Rectal smooth muscle tissue (tissue), 1 donor: ENCODE results near the gene RPF1.
A peak's percentile ranks its signal among the peaks of the same experiment; 100 is the strongest.
"Not testable (repeated sequence)": the region's sequence is repeated elsewhere in the genome, so short reads cannot be mapped to it uniquely, and the experiment has no call there.

Experiments
- H3K27ac ChIP-seq: one replicate; pipeline ENCODE4 v1.7.0; 2013; ENCODE audit warnings: low read depth, low read length, inconsistent platforms
- H3K27me3 ChIP-seq: one replicate; pipeline ENCODE4 v1.7.0; 2013; ENCODE audit warnings: low read length; ENCODE audit not compliant: control insufficient read depth, insufficient read depth
- H3K36me3 ChIP-seq: one replicate; pipeline ENCODE4 v1.7.0; 2013; ENCODE audit warnings: low read length; ENCODE audit not compliant: control insufficient read depth, insufficient read depth
- H3K4me1 ChIP-seq: one replicate; pipeline ENCODE4 v1.7.0; 2013; ENCODE audit warnings: low read length; ENCODE audit not compliant: control insufficient read depth, insufficient read depth
- H3K4me3 ChIP-seq: one replicate; pipeline ENCODE4 v1.7.0; 2013; ENCODE audit warnings: low read length
- H3K9ac ChIP-seq: one replicate; pipeline ENCODE4 v1.7.0; 2013; ENCODE audit warnings: low read length

Gene RPF1

GRCh38 chr1:84502927-84503326, 23.9 kb downstream of the RPF1 start:
- Histone ChIP-seq H3K4me1 (peaks cover 16% of the 10 kb centered on the region), H3K4me3 (no peak overlapping the region), H3K9ac (no peak overlapping the region), H3K27ac (no peak overlapping the region), H3K27me3 (no peaks in the 10 kb centered on the region), H3K36me3 (peaks cover 4% of the 10 kb centered on the region)

GRCh38 chr1:84504580-84505492, 25.8 kb downstream of the RPF1 start:
- Histone ChIP-seq H3K36me3 (no peaks in the 10 kb centered on the region), H3K4me3 (peak overlapping the region; percentile 86), H3K9ac (peak overlapping the region; percentile 86), H3K27me3 (no peaks in the 10 kb centered on the region), H3K27ac (peak overlapping the region; percentile 97), H3K4me1 (peaks cover 12% of the 10 kb centered on the region)

DNA sequence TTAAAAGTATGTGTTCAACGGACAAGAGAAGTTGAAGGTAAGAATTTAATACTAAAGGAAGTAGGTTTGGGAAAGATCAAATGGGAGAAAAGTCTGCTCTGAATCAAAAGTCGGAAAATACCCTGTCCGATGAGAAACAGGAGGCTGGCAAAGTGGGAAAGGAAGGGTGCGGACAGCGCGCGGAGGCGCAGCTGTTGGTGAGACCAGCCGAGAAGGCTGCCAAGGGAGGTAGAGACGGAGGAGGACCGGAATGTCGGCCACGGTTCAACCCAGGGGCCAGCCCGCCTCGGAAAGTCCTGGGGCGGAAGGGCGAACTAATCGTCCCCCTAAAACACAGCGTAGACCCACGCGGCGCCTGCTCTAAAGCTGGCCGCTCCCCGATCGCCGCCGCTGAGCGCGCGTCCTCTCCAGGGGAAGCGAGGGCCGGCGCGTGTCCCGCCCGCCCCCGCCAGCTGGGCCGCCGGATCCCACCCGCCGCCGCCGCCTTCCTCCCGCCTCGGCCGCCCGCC, 26.5 kb downstream of the RPF1 start:
- H3K27ac ChIP-seq = peak overlapping the region; percentile 97
- peak overlapping the region; percentile 86 for H3K4me3 ChIP-seq
- peaks cover 12% of the 10 kb centered on the region for H3K4me1 ChIP-seq
- H3K27me3 ChIP-seq = no peaks in the 10 kb centered on the region
- H3K36me3 ChIP-seq = no peaks in the 10 kb centered on the region
- peak overlapping the region; percentile 86 for H3K9ac ChIP-seq

DNA sequence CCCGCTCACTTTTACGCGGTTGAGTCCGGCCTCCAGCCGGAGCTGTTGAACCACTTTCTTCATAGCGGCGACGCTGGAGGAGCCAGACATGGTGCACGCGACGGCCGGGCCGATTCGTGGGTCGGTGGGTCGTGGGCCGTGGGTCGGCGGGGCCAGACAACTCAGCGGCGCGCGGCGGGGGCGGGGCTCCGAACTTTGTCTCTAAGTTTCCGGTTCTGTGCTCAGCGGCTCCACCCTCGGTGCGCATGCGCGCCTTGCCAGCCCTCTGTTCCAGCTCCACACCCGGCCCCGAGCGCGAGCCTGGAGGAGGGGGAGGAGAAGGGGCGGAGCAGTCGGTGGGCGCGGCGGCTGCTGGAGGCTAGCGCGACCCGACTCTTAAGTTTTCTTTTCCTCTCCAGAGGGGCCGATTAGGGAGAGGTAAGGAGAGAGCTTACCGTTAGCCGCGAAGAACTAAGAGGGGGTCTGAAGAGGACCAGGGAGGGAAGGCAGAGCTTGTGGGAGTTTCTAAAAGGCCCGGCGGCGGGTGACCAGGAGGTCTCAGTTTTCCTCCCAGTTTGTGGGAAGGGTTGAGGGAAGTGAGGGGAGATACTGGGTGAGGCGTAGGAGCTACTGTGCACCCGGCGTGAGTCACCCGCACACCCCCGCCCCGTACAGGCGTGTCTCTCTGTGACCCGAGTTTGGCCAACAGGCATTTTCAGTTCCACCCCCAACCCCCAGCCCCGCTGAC, 27.1 kb downstream of the RPF1 start, which contains the start of the genes GNG5 and SPATA1:
Gene GNG5 (minus strand): TSS at position 580 of the 727 bp plus-strand sequence. CDS start 490 bp downstream, at position 90.
Gene SPATA1 (plus strand): TSS at position 385 of the 727 bp plus-strand sequence. CDS start 9,974 bp downstream, outside the sequence.
- Histone ChIP-seq H3K27ac (peak within 1 kb of the TSS; percentile 97), H3K4me3 (peak within 1 kb of the TSS; percentile 86), H3K4me1 (peaks cover 12% of the 10 kb centered on the region), H3K36me3 (no peaks in the 10 kb centered on the region), H3K27me3 (no peaks in the 10 kb centered on the region), H3K9ac (peak within 1 kb of the TSS; percentile 86)

GRCh38 chr1:84506729-84507453, 27.8 kb downstream of the RPF1 start:
- Histone ChIP-seq H3K27ac (peak overlapping the region; percentile 97), H3K4me1 (peaks cover 12% of the 10 kb centered on the region), H3K4me3 (peak overlapping the region; percentile 86), H3K9ac (peak overlapping the region; percentile 74), H3K36me3 (no peaks in the 10 kb centered on the region), H3K27me3 (no peaks in the 10 kb centered on the region)

DNA sequence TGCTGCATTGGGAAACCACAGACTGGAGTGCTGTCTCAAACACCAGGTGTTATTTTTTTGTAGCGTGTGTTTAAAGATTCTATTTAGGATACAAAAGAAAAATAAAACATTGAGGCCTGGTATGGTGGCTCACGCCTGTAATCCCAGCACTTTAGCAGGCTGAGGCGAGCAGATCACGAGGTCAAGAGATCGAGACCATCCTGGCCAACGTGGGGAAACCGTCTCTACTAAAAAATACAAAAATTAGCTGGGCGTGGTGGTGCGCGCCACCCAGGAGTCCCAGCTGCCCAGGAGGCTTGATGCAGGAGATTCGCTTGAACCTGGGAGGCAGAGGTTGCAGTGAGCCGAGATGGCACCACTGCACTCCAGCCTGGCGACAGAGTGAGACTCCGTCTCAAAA, 28.8 kb downstream of the RPF1 start:
- not testable (repeated sequence) for H3K36me3 ChIP-seq, H3K27ac ChIP-seq, H3K4me3 ChIP-seq, H3K9ac ChIP-seq, H3K27me3 ChIP-seq
- peaks cover 10% of the 10 kb centered on the region for H3K4me1 ChIP-seq

DNA sequence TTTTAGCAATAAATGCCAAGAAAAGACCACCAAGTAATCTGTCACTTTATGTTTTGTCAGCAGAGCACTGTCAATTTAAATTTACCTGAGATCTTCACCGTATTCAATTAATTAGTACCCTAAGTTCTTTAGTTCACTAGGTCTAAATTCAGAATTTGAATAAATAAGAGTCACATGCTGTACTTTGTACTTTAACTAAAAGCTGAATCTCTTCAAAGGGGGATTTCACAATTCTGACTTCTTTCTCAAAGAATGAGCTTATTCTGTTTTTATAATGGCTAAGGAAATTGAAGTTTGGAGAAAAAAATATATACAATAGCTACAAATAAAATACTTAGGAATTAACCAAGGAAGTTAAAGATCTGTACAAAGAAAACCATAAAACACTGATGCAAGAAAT, 29.4 kb downstream of the RPF1 start:
- H3K9ac ChIP-seq = no peak overlapping the region
- H3K4me3 ChIP-seq = no peak overlapping the region
- peaks cover 10% of the 10 kb centered on the region for H3K4me1 ChIP-seq
- H3K27ac ChIP-seq = no peak overlapping the region
- H3K27me3 ChIP-seq = no peaks in the 10 kb centered on the region
- H3K36me3 ChIP-seq = no peaks in the 10 kb centered on the region

DNA sequence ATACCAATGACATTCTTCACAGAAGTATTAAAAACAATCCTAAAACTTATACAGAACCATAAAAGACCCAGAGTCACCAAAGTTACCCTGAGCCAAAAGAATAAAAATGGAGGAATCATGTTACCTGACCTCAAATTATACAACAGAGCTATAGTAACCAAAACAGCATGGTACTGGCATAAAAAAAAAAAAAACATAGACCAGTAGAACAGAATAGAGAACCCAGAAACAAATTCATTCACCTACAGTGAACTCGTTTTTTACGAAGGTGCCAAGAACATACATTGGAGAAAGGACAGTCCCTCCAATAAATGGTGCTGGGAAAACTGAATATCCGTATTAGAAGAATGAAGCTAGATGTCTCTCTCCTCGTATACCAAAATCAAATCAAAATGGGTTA, 30.0 kb downstream of the RPF1 start:
- Histone ChIP-seq H3K4me3 (no peak overlapping the region), H3K4me1 (peaks cover 10% of the 10 kb centered on the region), H3K9ac (no peak overlapping the region), H3K27me3 (no peaks in the 10 kb centered on the region), H3K36me3 (no peaks in the 10 kb centered on the region), H3K27ac (no peak overlapping the region)

DNA sequence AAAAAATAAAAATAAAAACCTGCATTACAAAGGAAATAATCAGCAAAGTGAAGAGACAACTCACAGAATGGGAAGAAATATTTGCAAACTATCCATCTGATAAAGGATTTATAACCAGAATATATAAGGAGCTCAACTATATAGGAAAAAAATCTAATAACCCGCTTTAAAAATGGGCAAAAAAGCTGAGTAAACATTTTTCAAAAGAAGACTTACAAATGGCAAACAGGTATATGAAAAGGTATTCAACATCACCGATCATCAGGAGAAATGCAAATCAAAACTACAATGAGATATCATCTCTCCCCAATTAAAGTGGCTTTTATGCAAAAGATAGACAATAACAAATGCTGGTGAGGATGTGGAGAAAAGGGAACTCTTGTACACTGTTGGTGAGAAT, 31.1 kb downstream of the RPF1 start:
- Histone ChIP-seq H3K9ac (no peak overlapping the region), H3K4me1 (peaks cover under 1% of the 10 kb centered on the region), H3K27me3 (no peaks in the 10 kb centered on the region), H3K36me3 (no peaks in the 10 kb centered on the region), H3K27ac (no peak overlapping the region), H3K4me3 (no peak overlapping the region)

GRCh38 chr1:84510668-84511067, 31.6 kb downstream of the RPF1 start:
- H3K4me1 ChIP-seq = no peaks in the 10 kb centered on the region
- no peaks in the 10 kb centered on the region for H3K27me3 ChIP-seq
- H3K9ac ChIP-seq = no peak overlapping the region
- H3K36me3 ChIP-seq = no peaks in the 10 kb centered on the region
- H3K4me3 ChIP-seq = no peak overlapping the region
- H3K27ac ChIP-seq = no peak overlapping the region

DNA sequence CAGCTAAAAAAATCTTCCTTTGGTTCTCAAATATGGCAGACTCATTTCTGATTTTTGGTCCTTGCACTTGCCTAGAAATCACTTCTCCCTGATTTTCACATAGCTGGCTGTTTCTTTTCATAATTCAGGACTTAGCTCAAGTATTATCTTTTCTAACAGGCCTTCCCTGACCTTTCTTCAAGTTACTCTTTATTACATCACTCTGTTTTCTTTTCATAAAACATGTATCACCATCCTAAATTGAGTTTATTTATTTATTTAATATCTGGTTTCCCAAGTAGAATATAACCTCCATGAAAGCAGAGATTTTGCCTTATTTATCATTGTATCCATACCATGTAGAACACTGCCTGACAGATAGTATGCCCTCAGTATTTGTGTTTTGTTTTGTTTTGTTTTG, 45.5 kb downstream of the RPF1 start:
- no peak overlapping the region for H3K27ac ChIP-seq

GRCh38 chr1:84525779-84526178, 46.7 kb downstream of the RPF1 start:
- H3K27ac ChIP-seq = no peak overlapping the region
- no peak overlapping the region for H3K9ac ChIP-seq
- no peaks in the 10 kb centered on the region for H3K27me3 ChIP-seq
- H3K36me3 ChIP-seq = no peaks in the 10 kb centered on the region
- H3K4me1 ChIP-seq = no peaks in the 10 kb centered on the region
- no peak overlapping the region for H3K4me3 ChIP-seq

More for the DNA sequence above, 45.5 kb downstream of the RPF1 start:
- H3K36me3 ChIP-seq = no peaks in the 10 kb centered on the region
- no peak overlapping the region for H3K4me3 ChIP-seq
- H3K27me3 ChIP-seq = no peaks in the 10 kb centered on the region
- no peaks in the 10 kb centered on the region for H3K4me1 ChIP-seq
- no peak overlapping the region for H3K9ac ChIP-seq
